ENCODE results near the gene CABP7. TPM values are rescaled to one million over a fixed set of nuclear protein-coding genes. Genes with fewer than 3 reads are reported as not detected.
"Not testable (repeated sequence)": the region's sequence is repeated elsewhere in the genome, so short reads cannot be mapped to it uniquely, and the experiment has no call there.

Gene CABP7
- total RNA-seq, 2 donors from 2014 or later: 0.14 TPM; not detected in 1

GRCh38 chr22:29753808-29754657 lies 34.2 kb downstream of the CABP7 start:
- Histone ChIP-seq H3K27me3 (replicated peaks; ENCODE audit: insufficient read depth) (no peaks in the 10 kb centered on the region), H3K4me3 (no peak overlapping the region), H3K27ac (no peak overlapping the region), H3K36me3 (peaks cover 3% of the 10 kb centered on the region), H3K9me3 (no peaks in the 10 kb centered on the region), H3K4me1 (ENCODE audit: control insufficient read depth in 1 of 2, low read depth in 2 of 2) (no peaks in the 10 kb centered on the region)
- no peak for TF ChIP-seq CTCF (IDR thresholded peaks at IDR 0.05)
- ATAC-seq (ENCODE audit: insufficient number of reproducible peaks, low FRiP score, low read depth): no peak
- no peak for DNase-seq (ENCODE audit: low spot score)

- not testable (repeated sequence) for H3K4me3 ChIP-seq; H3K36me3 ChIP-seq; H3K4me1 ChIP-seq (ENCODE audit: control insufficient read depth in 1 of 2, low read depth in 2 of 2); H3K9me3 ChIP-seq; H3K27me3 ChIP-seq (replicated peaks; ENCODE audit: insufficient read depth); DNase-seq (ENCODE audit: low spot score); ATAC-seq (ENCODE audit: insufficient number of reproducible peaks, low FRiP score, low read depth); H3K27ac ChIP-seq
These were observed 35.0 kb downstream of the CABP7 start for GRCh38 chr22:29754658-29755395.

GRCh38 chr22:29755889-29756288 lies 36.1 kb downstream of the CABP7 start:
- Histone ChIP-seq H3K27ac (no peak overlapping the region), H3K4me3 (no peak overlapping the region), H3K36me3 (peaks cover 3% of the 10 kb centered on the region), H3K9me3 (no peaks in the 10 kb centered on the region), H3K4me1 (ENCODE audit: control insufficient read depth in 1 of 2, low read depth in 2 of 2) (no peaks in the 10 kb centered on the region), H3K27me3 (replicated peaks; ENCODE audit: insufficient read depth) (no peaks in the 10 kb centered on the region)
- no peak for TF ChIP-seq CTCF (IDR thresholded peaks at IDR 0.05)
- DNase-seq (ENCODE audit: low spot score) (no peak), ATAC-seq (ENCODE audit: insufficient number of reproducible peaks, low FRiP score, low read depth) (no peak)

- H3K9me3 ChIP-seq: no peaks in the 10 kb centered on the region
- H3K27ac ChIP-seq: no peak overlapping the region
- DNase-seq (ENCODE audit: low spot score) (no peak), ATAC-seq (ENCODE audit: insufficient number of reproducible peaks, low FRiP score, low read depth) (no peak)
- H3K27me3 ChIP-seq (replicated peaks; ENCODE audit: insufficient read depth): no peaks in the 10 kb centered on the region
- no peak for TF ChIP-seq CTCF (IDR thresholded peaks at IDR 0.05)
- no peak overlapping the region for H3K4me3 ChIP-seq
- H3K36me3 ChIP-seq: peaks cover 3% of the 10 kb centered on the region
- no peaks in the 10 kb centered on the region for H3K4me1 ChIP-seq (ENCODE audit: control insufficient read depth in 1 of 2, low read depth in 2 of 2)
These were observed 36.5 kb downstream of the CABP7 start for GRCh38 chr22:29756341-29756740.

- Histone ChIP-seq H3K4me1 (ENCODE audit: control insufficient read depth in 1 of 2, low read depth in 2 of 2) (no peaks in the 10 kb centered on the region), H3K9me3 (no peaks in the 10 kb centered on the region), H3K27ac (no peak overlapping the region), H3K27me3 (replicated peaks; ENCODE audit: insufficient read depth) (no peaks in the 10 kb centered on the region), H3K4me3 (no peak overlapping the region), H3K36me3 (peaks cover 3% of the 10 kb centered on the region)
- DNase-seq (ENCODE audit: low spot score): no peak
- no peak for ATAC-seq (ENCODE audit: insufficient number of reproducible peaks, low FRiP score, low read depth)
- TF ChIP-seq CTCF (IDR thresholded peaks at IDR 0.05): no peak
These were observed 37.3 kb downstream of the CABP7 start for GRCh38 chr22:29757096-29757495.

Data from thoracic aorta (tissue), 2 donors.